B cell (primary cell): Measurements from ENCODE around the gene SLC16A2. TPM values are rescaled to one million over a fixed set of nuclear protein-coding genes. Genes with fewer than 3 reads are reported as not detected.
A peak's percentile ranks its signal among the peaks of the same experiment; 100 is the strongest.

Experiments
- ATAC-seq: fragments of 200-7000 bp; cut with Tn5 transposase; one replicate; pipeline ENCODE4 v1.10.0; 2021; ENCODE audit warnings: low read depth, mild to moderate bottlenecking, moderate number of reproducible peaks, moderate library complexity
- CTCF ChIA-PET: fragments of 350-600 bp; sonication (Branson Sonifier 250); formaldehyde crosslinking; loops from one replicate; lab custom pipeline; 2021; ENCODE audit warnings: antibody characterized with exemption, inconsistent platforms; lab: Charles Lee
- POLR2A ChIA-PET: fragments of 350-600 bp; sonication (Branson Sonifier 250); formaldehyde crosslinking; loops from one replicate; lab custom pipeline; 2021; ENCODE audit warnings: antibody characterized with exemption; lab: Charles Lee
- DNase-seq: peaks from one replicate; pipeline ENCODE4 v3.0.0; 2013
- H2AFZ ChIP-seq: 2 replicates; pipeline ENCODE4 v1.6.1; 2012; ENCODE audit warnings: mild to moderate bottlenecking, low read depth, low read length; ENCODE audit not compliant: insufficient read depth, poor library complexity, severe bottlenecking
- H3K27ac ChIP-seq, 2 donors: 1 replicate in 1 of 2; 2 replicates in 1 of 2; pipeline ENCODE4 v1.5.1; 2012 to 2013; ENCODE audit warnings: low read length in 2 of 2, mild to moderate bottlenecking in 2 of 2, moderate library complexity in 1 of 2
- H3K27me3 ChIP-seq, 4 experiments: fragments of 200-600 bp in 1 of 4; sonication (generic) in 1 of 4; replicated peaks in 1 of 4; 1 replicate in 2 of 4; 2 replicates in 2 of 4; pipeline versions ENCODE4 v1.6.1 to v1.7.0; 2013 to 2016; ENCODE audit warnings: low read length in 3 of 4, mild to moderate bottlenecking in 2 of 4, mixed read lengths in 1 of 4, moderate library complexity in 1 of 4; ENCODE audit not compliant: insufficient read depth in 4 of 4, control insufficient read depth in 3 of 4; ENCODE audit errors: control extremely low read depth in 1 of 4
- H3K36me3 ChIP-seq, 2 experiments: replicated peaks in 1 of 2; 1 replicate in 1 of 2; 2 replicates in 1 of 2; pipeline versions ENCODE4 v1.6.1 to v1.7.1; 2013; ENCODE audit warnings: low read length in 1 of 2; ENCODE audit not compliant: insufficient read depth in 2 of 2, control insufficient read depth in 1 of 2; ENCODE audit errors: control extremely low read depth in 1 of 2, extremely low read depth in 1 of 2
- H3K4me1 ChIP-seq, 2 donors: fragments of 200-600 bp in 1 of 2; sonication (generic) in 1 of 2; 1 replicate in 1 of 2; 2 replicates in 1 of 2; pipeline versions ENCODE4 v1.5.1 to v1.6.1; 2013 to 2017; ENCODE audit warnings: low read length in 2 of 2; ENCODE audit not compliant: control insufficient read depth in 2 of 2, insufficient read depth in 2 of 2
- H3K4me2 ChIP-seq: replicated peaks from 2 replicates; pipeline ENCODE3; 2012; ENCODE audit warnings: mild to moderate bottlenecking, low read depth, low read length; ENCODE audit not compliant: poor library complexity, severe bottlenecking
- H3K4me3 ChIP-seq, 5 experiments: fragments of 200-600 bp in 1 of 5; sonication (generic) in 1 of 5; 1 replicate in 3 of 5; 2 replicates in 2 of 5; pipeline versions ENCODE4 v1.5.1 to v1.7.0; 2011 to 2016; ENCODE audit warnings: low read length in 4 of 5, mild to moderate bottlenecking in 4 of 5, low read depth in 2 of 5, control low read depth in 1 of 5, moderate library complexity in 1 of 5; ENCODE audit not compliant: insufficient read depth in 1 of 5; ENCODE audit errors: control extremely low read depth in 1 of 5, extremely low read depth in 1 of 5
- H3K79me2 ChIP-seq: fragments of 200-600 bp; sonication (generic); one replicate; pipeline ENCODE4 v1.6.0; 2016; ENCODE audit warnings: low read length; ENCODE audit not compliant: control insufficient read depth, insufficient read depth
- H3K9ac ChIP-seq: fragments of 200-600 bp; sonication (generic); 2 replicates; pipeline ENCODE4 v1.6.1; 2017; ENCODE audit warnings: mild to moderate bottlenecking, low read length, moderate library complexity
- H3K9me3 ChIP-seq, 3 donors: one replicate each; pipeline versions ENCODE4 v1.6.1 to v1.7.1; 2013; ENCODE audit warnings: low read length in 2 of 3; ENCODE audit not compliant: control insufficient read depth in 2 of 3, insufficient read depth in 1 of 3; ENCODE audit errors: control extremely low read depth in 1 of 3
- H4K20me1 ChIP-seq: 2 replicates; pipeline ENCODE4 v1.6.0; 2012; ENCODE audit warnings: mild to moderate bottlenecking, low read length; ENCODE audit not compliant: insufficient read depth, control insufficient read depth, poor library complexity, severe bottlenecking
- H3K27ac Mint-ChIP-seq: one replicate; pipeline ENCODE4 v1.8.0; 2021; ENCODE audit warnings: mixed read lengths
- H3K27me3 Mint-ChIP-seq: one replicate; pipeline ENCODE4 v1.8.0; 2021; ENCODE audit warnings: mixed read lengths
- H3K4me1 Mint-ChIP-seq: one replicate; pipeline ENCODE4 v1.8.0; 2021; ENCODE audit warnings: mixed read lengths
- H3K4me3 Mint-ChIP-seq: one replicate; pipeline ENCODE4 v1.8.0; 2021; ENCODE audit warnings: mixed read lengths
- H3K9me3 Mint-ChIP-seq: one replicate; pipeline ENCODE4 v1.8.0; 2022; ENCODE audit warnings: mixed read lengths; ENCODE audit not compliant: insufficient read depth
- CTCF ChIP-seq: fragments of 200-600 bp; IDR thresholded peaks from one replicate; pipeline ENCODE4 v1.8.0; 2022; ENCODE audit warnings: antibody characterized with exemption, mild to moderate bottlenecking
- EZH2 ChIP-seq: IDR thresholded peaks from 2 replicates; pipeline ENCODE4 v1.6.1; 2012; ENCODE audit warnings: borderline replicate concordance, low read depth, mild to moderate bottlenecking, moderate library complexity, low read length; ENCODE audit not compliant: insufficient read depth, poor library complexity, severe bottlenecking
- WGBS: methylation state at CpG from one replicate; pipeline ENCODE4 v1.1.5; 2013; ENCODE audit warnings: missing lambda C conversion rate; ENCODE audit not compliant: insufficient coverage; 5-methylcytosine and 5-hydroxymethylcytosine counted together
- intact Hi-C: fragments of 100-400 bp; cut with micrococcal nuclease; formaldehyde crosslinking; loops from one replicate; pipeline ENCODE4 v1.10.0; 2022
- polyA plus RNA-seq: library from polyadenylated mRNA; depleted of rRNA; stranded (reverse); fragments of >200 nt; gene quantifications from 2 replicates; pipeline ENCODE4 v1.2.3, GENCODE V29; 2012
- total RNA-seq, 2 donors: library from RNA; stranded (reverse); fragments of 120-200 nt in 1 of 2; gene quantifications; 1 replicate in 1 of 2; 2 replicates in 1 of 2; pipeline versions ENCODE4 v1.2.3 to v1.2.4, GENCODE V29; 2013 to 2022

SLC16A2 gene
- total and polyA plus RNA-seq, 2 donors (not counting 1 experiment from before 2014, with no cell fraction given), result not detected

- H3K9me3 Mint-ChIP-seq, result no peaks in the 10 kb centered on the region
- CTCF ChIA-PET, result no interaction called here
- DNase-seq, result no peak
Observed at GRCh38 chrX:74490247-74490646, 69.0 kb downstream of the SLC16A2 start.

GRCh38 chrX:74492720-74493201, 71.5 kb downstream of the SLC16A2 start:
- intact Hi-C loops, result loop anchor here (2.0 kb wide), 1 partner anchor 58 kb away; no protein-coding TSS in a partner anchor
- no peaks in the 10 kb centered on the region for H3K9me3 Mint-ChIP-seq
- POLR2A ChIA-PET, result no interaction called here
- no peaks in the 10 kb centered on the region for H3K79me2 ChIP-seq
- no peak overlapping the region for H3K4me3 ChIP-seq
- no peaks in the 10 kb centered on the region for H3K4me1 Mint-ChIP-seq
- no peaks in the 10 kb centered on the region for H4K20me1 ChIP-seq
- ATAC-seq (peak; percentile 24), DNase-seq (peak; percentile 19)
- H3K4me2 ChIP-seq, result no peak overlapping the region
- 40% methylated on average over 1 of the region's 3 CpGs for WGBS
- no peaks in the 10 kb centered on the region for H3K4me1 ChIP-seq
- H2AFZ ChIP-seq, result no peak overlapping the region
- H3K4me3 Mint-ChIP-seq, result no peak overlapping the region
- H3K27me3 ChIP-seq, result no peaks in the 10 kb centered on the region
- no peaks in the 10 kb centered on the region for H3K27me3 Mint-ChIP-seq
- H3K9ac ChIP-seq, result no peak overlapping the region
- H3K36me3 ChIP-seq, result no peaks in the 10 kb centered on the region
- CTCF ChIA-PET, result interaction anchor here (0.6 to 2.2 kb wide), 8 partner anchors 21 to 59 kb away, joined by 3 to 10 read pairs (median 4); no protein-coding TSS in a partner anchor
- no peak overlapping the region for H3K27ac ChIP-seq
- TF ChIP-seq EZH2 (no peak), CTCF (no peak)
- H3K9me3 ChIP-seq, result no peaks in the 10 kb centered on the region
- H3K27ac Mint-ChIP-seq, result no peak overlapping the region

More at GRCh38 chrX:74490247-74490646, 69.0 kb downstream of the SLC16A2 start:
- Mint-ChIP-seq H3K4me3 (no peak overlapping the region), H3K4me1 (no peaks in the 10 kb centered on the region), H3K27me3 (no peaks in the 10 kb centered on the region), H3K27ac (no peak overlapping the region)
- H3K27me3 ChIP-seq, result no peaks in the 10 kb centered on the region
- H4K20me1 ChIP-seq, result no peaks in the 10 kb centered on the region
- no peak overlapping the region for H2AFZ ChIP-seq
- H3K9me3 ChIP-seq, result no peaks in the 10 kb centered on the region
- intact Hi-C loops, result no loop called here
- no peak overlapping the region for H3K4me2 ChIP-seq
- ATAC-seq, result no peak
- no peaks in the 10 kb centered on the region for H3K79me2 ChIP-seq
- no peak overlapping the region for H3K27ac ChIP-seq
- no peak overlapping the region for H3K4me3 ChIP-seq
- POLR2A ChIA-PET, result no interaction called here
- no peaks in the 10 kb centered on the region for H3K36me3 ChIP-seq
- no CpG with 5 or more reads among the region's 1 CpG for WGBS
- no peaks in the 10 kb centered on the region for H3K4me1 ChIP-seq
- no peak overlapping the region for H3K9ac ChIP-seq
- TF ChIP-seq CTCF (no peak), EZH2 (no peak)
